Small intestine (tissue), 7 donors: ENCODE data around the gene RAB23. TPM values are rescaled to one million over a fixed set of nuclear protein-coding genes. Genes with fewer than 3 reads are reported as not detected.

Experiments
- DNase-seq, 2 donors: peaks; one replicate each; pipeline versions ENCODE4 v3.0.0 to v3.0.0-alpha.2; 2013
- FAIRE-seq: peaks from 2 replicates; lab custom pipeline; 2012; peaks lifted over from hg19 to GRCh38; lab: Jason Lieb, UNC
- H3K27ac ChIP-seq, 3 donors: one replicate each; pipeline ENCODE4 v1.5.1; 2013; ENCODE audit warnings: low read length in 2 of 3, mild to moderate bottlenecking in 2 of 3, control low read depth in 1 of 3, inconsistent platforms in 1 of 3, low read depth in 1 of 3, moderate library complexity in 1 of 3
- H3K27me3 ChIP-seq, 3 donors: one replicate each; pipeline ENCODE4 v1.6.1; 2013; ENCODE audit warnings: low read length in 3 of 3, inconsistent platforms in 1 of 3; ENCODE audit not compliant: control insufficient read depth in 3 of 3, insufficient read depth in 3 of 3
- H3K36me3 ChIP-seq, 3 donors: one replicate each; pipeline ENCODE4 v1.6.1; 2013; ENCODE audit warnings: low read length in 3 of 3, inconsistent platforms in 1 of 3, low read depth in 1 of 3, mild to moderate bottlenecking in 1 of 3, moderate library complexity in 1 of 3; ENCODE audit not compliant: control insufficient read depth in 3 of 3, insufficient read depth in 2 of 3
- H3K4me1 ChIP-seq, 3 donors: one replicate each; pipeline ENCODE4 v1.6.1; 2013; ENCODE audit warnings: low read length in 2 of 3, inconsistent platforms in 1 of 3, low read depth in 1 of 3, mild to moderate bottlenecking in 1 of 3, moderate library complexity in 1 of 3; ENCODE audit not compliant: control insufficient read depth in 3 of 3, insufficient read depth in 2 of 3
- H3K4me3 ChIP-seq, 3 donors: one replicate each; pipeline ENCODE4 v1.5.1; 2013; ENCODE audit warnings: low read length in 3 of 3, control low read depth in 1 of 3, inconsistent platforms in 1 of 3, low read depth in 1 of 3, mild to moderate bottlenecking in 1 of 3, moderate library complexity in 1 of 3
- H3K9me3 ChIP-seq, 2 donors: one replicate each; pipeline ENCODE4 v1.6.1; 2013; ENCODE audit warnings: low read depth in 1 of 2, low read length in 1 of 2; ENCODE audit not compliant: control insufficient read depth in 2 of 2, insufficient read depth in 1 of 2
- WGBS, 3 donors: extraction: QIAGEN DNeasy Blood & Tissue Kit; methylation state at CpG; one replicate each; pipeline ENCODE4 v1.1.7; 2013; 5-methylcytosine and 5-hydroxymethylcytosine counted together
- polyA plus RNA-seq, 4 donors: library from polyadenylated mRNA; stranded (reverse) in 3 of 4; unstranded in 1 of 4; fragments of 200-250 nt in 3 of 4; fragments of 120-200 nt in 1 of 4; gene quantifications; one replicate each; pipeline versions ENCODE4 v1.2.1 to v1.2.3, GENCODE V29; 2013
- donor health status: healthy with polysubstance abuse.
- donor health status: control.
- donor health status: control.
- donor health status: Bipolar disorder and iron deficiency.
- donor health status: healthy.

The RAB23 gene
- polyA plus RNA-seq, 4 donors: 0.45 to 7.7 (median 2.9) TPM

DNA sequence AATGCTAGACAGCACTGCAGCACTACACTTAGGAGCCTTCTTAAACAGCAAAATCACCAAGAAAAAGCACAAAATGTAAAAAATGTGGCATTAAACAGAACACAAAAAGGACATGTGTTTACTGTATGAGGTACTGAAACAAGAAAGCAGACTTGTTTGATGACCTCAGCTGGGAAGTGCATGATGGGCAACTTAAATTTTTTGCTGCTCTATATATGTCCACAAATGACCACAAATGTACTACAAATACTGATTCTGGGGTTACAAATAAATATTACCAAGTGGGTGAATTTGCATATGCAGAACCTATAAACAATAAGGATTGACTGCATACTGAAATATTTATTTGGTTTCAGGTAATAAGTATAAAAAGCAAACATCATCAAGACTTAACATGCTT lies 13.1 kb downstream of the RAB23 start:
- H3K4me3 ChIP-seq: no peak overlapping the region
- DNase-seq: no peak
- no peaks in the 10 kb centered on the region for H3K9me3 ChIP-seq
- H3K27me3 ChIP-seq: no peaks in the 10 kb centered on the region
- H3K36me3 ChIP-seq: no peaks in the 10 kb centered on the region
- H3K4me1 ChIP-seq: no peaks in the 10 kb centered on the region
- no peak overlapping the region for H3K27ac ChIP-seq
- FAIRE-seq: no peak

DNA sequence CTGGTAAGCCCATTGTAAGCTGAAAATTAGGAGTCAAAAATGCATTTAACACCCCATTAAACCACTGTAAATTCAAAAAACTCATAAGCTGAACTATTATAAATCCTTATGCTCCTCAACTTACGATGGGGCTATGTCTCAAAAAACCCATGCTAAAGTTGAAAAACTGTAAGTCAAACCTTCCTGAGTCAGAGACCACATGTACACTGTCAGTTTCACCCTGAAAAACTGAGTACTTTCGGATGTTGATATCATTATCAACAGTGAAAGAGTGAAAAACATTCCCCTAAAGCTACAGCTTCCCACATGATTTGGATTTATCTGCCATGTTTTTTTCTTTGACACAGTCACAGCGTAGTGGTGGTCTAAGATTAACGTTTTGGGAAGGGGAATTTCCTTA lies 14.2 kb downstream of the RAB23 start:
- no peaks in the 10 kb centered on the region for H3K27me3 ChIP-seq
- H3K9me3 ChIP-seq: no peaks in the 10 kb centered on the region
- no peak for FAIRE-seq
- no peaks in the 10 kb centered on the region for H3K36me3 ChIP-seq
- no peaks in the 10 kb centered on the region for H3K4me1 ChIP-seq
- DNase-seq: no peak
- H3K4me3 ChIP-seq: no peak overlapping the region
- WGBS, 3 donors: 90 to 94% (median 94%) methylated on average over 4 of the region's 4 CpGs
- H3K27ac ChIP-seq: no peak overlapping the region

DNA sequence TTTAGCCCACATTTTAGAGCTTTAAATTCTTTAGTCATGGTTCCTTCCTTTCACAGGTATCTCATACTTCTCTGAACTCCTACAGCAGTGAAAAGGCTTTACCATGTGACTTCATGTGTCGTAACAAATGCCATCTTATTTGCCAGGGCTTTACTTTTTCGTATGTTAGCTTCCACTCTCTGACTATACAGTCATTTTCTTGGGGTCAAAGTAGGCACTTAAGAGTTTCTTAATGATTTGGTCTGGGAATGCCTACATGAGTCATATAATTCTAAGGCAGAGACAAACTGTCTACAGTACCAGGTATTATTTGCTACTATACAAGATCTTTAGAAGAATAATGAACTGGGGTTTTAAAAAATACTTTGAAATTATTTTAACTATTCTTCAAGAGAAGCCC lies 15.0 kb downstream of the RAB23 start:
- WGBS, 3 donors: 73 to 85% (median 75%) methylated on average over 2 of the region's 2 CpGs
- Histone ChIP-seq H3K36me3 (no peaks in the 10 kb centered on the region), H3K27me3 (no peaks in the 10 kb centered on the region), H3K4me3 (no peak overlapping the region), H3K9me3 (no peaks in the 10 kb centered on the region), H3K27ac (no peak overlapping the region), H3K4me1 (no peaks in the 10 kb centered on the region)
- no peak for FAIRE-seq
- peak in 1 of 2 donors; percentile 6 for DNase-seq

DNA sequence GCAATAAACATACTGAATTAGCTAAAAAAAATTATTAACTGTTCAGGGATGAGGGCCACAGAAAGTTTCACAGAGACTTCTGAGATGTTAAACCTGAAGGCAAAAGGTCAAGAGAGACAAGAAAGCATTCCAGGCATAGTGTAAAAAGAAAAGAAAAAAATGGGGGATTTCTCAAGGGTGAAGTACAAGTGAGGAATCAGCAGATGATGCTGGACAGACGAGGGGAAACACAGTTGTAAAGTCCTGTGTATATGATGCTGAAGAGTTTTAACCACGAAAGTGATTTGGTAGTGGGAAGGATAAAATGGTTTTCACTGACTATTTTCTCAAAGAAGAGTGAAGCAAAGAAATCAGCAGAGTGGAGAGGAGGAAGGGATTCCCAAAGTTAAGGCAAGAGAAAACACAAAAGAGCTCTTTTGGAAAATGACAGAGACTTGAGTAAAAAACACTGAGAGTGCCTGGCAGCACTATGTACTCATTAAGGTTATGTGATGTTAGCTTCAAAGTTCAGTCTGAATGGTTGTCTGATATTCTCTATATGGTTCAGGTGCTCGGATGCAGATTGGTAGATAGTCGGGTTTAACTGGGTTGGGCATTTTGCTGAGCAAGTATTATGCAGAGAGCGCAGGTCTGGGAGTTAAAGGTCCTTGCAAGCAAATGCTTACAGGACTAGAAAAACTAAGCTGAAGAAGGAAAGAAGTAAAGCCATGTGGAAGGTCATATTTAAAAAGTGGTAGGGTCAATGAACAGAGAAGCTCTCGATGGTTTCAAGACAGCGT lies 16.4 kb downstream of the RAB23 start:
- Histone ChIP-seq H3K27ac (no peak overlapping the region), H3K9me3 (no peaks in the 10 kb centered on the region), H3K27me3 (no peaks in the 10 kb centered on the region), H3K4me1 (no peaks in the 10 kb centered on the region), H3K36me3 (no peaks in the 10 kb centered on the region), H3K4me3 (no peak overlapping the region)
- 76 to 82% (median 79%) methylated on average over 7 of the region's 7 CpGs for WGBS, 3 donors
- DNase-seq (no peak), FAIRE-seq (no peak)

DNA sequence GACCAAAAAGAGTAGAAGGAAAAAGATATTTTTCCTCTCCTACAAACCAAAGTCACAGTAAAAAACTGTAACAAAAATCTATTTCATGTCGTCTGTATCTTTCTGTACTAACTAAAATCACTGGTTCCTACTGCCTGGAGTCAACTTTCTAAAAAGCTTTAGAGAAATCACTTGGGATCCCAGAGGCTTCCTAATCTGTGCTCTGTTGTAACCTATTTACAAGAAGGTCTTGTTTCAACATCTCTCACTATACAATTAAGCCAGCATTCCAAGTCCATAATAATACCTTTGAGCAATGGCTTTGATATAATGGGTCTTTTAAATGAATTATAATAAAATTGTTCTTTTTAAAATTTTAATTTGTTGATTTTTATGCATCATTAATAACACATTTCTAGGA lies 20.4 kb downstream of the RAB23 start:
- H3K4me3 ChIP-seq: no peak overlapping the region
- H3K4me1 ChIP-seq: no peaks in the 10 kb centered on the region
- no peak overlapping the region for H3K27ac ChIP-seq
- WGBS, 3 donors: 84 to 93% (median 89%) methylated on average over 1 of the region's 1 CpG
- FAIRE-seq (no peak), DNase-seq (no peak)
- H3K9me3 ChIP-seq: no peaks in the 10 kb centered on the region
- H3K36me3 ChIP-seq: no peaks in the 10 kb centered on the region
- H3K27me3 ChIP-seq: no peaks in the 10 kb centered on the region

DNA sequence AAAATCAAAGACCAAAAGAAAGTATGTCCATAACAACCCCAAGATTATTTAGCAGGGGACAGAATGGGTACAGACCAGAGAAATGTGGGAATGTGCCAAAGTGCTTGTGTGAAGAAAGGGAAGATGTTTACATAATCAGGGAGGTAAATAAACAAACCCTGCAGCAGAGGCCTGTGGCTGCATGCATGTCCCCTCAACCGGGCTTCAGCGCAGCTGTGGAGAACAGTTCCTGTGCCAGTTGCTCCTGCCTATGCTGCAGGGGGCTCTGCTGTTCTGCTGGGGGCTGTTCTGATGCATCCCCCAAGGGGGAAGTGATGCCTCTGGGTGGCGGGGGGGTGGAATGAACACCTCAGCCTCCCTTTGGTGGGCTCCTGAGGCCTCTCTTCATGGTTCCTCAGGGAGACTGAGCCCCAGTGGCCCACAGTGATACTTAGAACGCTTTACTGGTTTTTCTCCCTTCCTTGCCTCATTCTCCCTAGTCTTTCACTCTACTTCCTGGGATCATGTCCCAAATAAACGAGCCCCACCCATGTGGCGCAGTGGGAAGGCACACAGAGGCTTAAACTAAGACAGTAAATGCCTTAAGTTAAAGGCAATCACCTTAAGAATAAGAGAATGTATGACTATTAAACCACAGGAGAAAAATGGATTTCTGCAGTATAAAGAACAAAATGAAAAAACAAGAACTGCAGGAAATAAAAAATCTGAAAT lies 23.0 kb downstream of the RAB23 start:
- WGBS, 3 donors: 64 to 76% (median 75%) methylated on average over 6 of the region's 6 CpGs
- Histone ChIP-seq H3K4me3 (no peak overlapping the region), H3K4me1 (no peaks in the 10 kb centered on the region), H3K27me3 (no peaks in the 10 kb centered on the region), H3K36me3 (no peaks in the 10 kb centered on the region), H3K9me3 (no peaks in the 10 kb centered on the region), H3K27ac (no peak overlapping the region)
- FAIRE-seq (no peak), DNase-seq (no peak)

DNA sequence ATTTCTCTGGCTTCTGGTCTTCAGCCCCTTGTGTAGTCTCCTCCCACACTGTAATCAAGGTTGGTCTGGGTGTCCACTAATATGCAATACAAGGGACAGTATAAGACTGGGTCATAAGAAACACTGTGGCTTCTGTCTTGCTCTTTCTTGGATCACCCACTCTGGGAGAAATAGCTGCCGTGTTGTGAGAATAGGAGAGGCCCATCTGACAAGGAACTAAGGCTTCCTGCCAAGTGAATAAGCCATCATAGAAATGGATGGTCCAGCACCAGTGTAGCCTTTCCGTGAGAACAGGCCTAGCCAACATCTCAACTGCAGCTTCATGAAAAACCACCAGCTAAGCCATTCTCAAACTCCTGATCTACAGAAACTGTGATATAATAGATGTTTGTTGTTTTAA lies 26.6 kb downstream of the RAB23 start:
- no peak overlapping the region for H3K4me3 ChIP-seq
- peaks cover 0 to 6% (median 0%) of the 10 kb centered on the region in 3 donors for H3K36me3 ChIP-seq
- WGBS, 3 donors: 80 to 97% (median 84%) methylated on average over 2 of the region's 2 CpGs
- FAIRE-seq: no peak
- no peaks in the 10 kb centered on the region for H3K4me1 ChIP-seq
- DNase-seq: no peak
- H3K9me3 ChIP-seq: no peaks in the 10 kb centered on the region
- no peaks in the 10 kb centered on the region for H3K27me3 ChIP-seq
- H3K27ac ChIP-seq: no peak overlapping the region

DNA sequence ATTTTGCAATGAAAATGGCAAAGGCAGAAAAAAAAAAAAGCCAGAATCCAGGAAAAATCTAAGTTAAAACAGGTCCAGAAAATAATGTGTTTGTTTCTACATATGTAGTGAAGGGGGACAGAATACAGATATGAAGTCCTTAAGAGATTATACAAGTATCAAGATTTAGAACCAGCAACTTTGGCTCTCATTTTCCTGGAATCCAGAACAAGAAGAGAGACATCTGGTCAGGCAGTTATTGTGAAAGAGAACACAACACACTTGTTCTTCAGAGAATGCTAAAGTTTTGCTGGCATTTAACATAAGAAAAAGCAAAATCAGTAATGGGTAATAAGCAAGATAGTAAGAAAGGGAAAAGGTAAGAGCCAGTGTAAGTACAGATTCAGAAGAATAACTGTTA lies 28.9 kb downstream of the RAB23 start:
- Histone ChIP-seq H3K4me3 (no peak overlapping the region), H3K27me3 (no peaks in the 10 kb centered on the region), H3K4me1 (no peaks in the 10 kb centered on the region), H3K36me3 (peaks cover 0 to 6% (median 0%) of the 10 kb centered on the region in 3 donors), H3K27ac (no peak overlapping the region), H3K9me3 (no peaks in the 10 kb centered on the region)
- FAIRE-seq (no peak), DNase-seq (no peak)
